ENCODE measurements around the gene SPAST.
"Not testable (repeated sequence)": the region's sequence is repeated elsewhere in the genome, so short reads cannot be mapped to it uniquely, and the experiment has no call there.

SPAST gene

DNA sequence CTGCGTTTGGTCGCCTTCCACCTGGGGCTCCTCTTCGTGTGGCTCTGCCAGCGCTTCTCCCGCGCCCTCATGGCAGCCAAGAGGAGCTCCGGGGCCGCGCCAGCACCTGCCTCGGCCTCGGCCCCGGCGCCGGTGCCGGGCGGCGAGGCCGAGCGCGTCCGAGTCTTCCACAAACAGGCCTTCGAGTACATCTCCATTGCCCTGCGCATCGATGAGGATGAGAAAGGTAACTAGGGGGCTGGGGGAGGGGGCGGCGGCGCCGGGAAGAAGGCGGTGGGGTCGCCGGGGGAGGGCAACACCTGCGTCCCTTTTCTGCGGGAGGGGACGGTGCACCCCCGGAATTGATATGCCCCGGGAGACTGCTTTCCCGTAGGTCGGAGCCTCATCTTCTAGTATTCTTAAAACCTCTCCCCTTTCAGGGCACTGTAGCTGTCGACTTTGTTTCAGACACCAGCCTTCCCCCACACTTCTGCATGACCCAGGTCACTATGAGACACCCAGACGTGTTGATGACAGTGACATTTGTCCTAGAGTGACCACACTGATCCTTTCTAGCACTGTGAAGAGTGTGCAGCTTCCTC lies 755 bp downstream of the SPAST start:
- peak overlapping the region; percentile 84 for H3K27ac Mint-ChIP-seq
- H3K4me3 Mint-ChIP-seq = peak overlapping the region; percentile 97
- DNase-seq (ENCODE audit: low spot score) = peak; percentile 21
- peaks cover 3% of the 10 kb centered on the region for H3K27me3 Mint-ChIP-seq (ENCODE audit: low read depth)
- H3K4me1 Mint-ChIP-seq (ENCODE audit: low read depth) = peaks cover 24% of the 10 kb centered on the region
- no peaks in the 10 kb centered on the region for H3K9me3 Mint-ChIP-seq
- H3K36me3 Mint-ChIP-seq (ENCODE audit: low read depth) = peaks cover 2% of the 10 kb centered on the region

GRCh38 chr2:32064713-32065112 lies 1.4 kb downstream of the SPAST start:
- H3K9me3 Mint-ChIP-seq = no peaks in the 10 kb centered on the region

DNA sequence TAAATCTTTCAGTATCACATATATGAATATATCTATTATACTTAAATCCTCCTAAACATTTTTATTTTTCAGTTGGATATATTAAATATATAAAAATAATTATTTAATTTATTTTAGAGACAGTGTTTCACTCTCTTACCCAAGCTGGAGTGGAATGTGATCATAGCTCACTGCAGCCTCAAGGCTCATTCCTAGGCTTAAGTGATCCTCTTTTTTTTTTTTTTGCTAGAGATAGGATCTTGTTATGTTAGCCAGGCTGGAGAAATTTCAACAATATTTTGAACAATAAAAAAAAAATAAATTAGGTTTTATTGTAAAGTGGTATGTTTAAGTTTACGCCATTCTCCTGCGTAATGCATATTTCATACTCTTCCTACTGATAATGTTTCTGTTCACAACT lies 4.2 kb downstream of the SPAST start:
- no peak overlapping the region for H3K27ac Mint-ChIP-seq
- H3K27me3 Mint-ChIP-seq (ENCODE audit: low read depth) = no peaks in the 10 kb centered on the region
- no peak overlapping the region for H3K4me3 Mint-ChIP-seq
- peaks cover 17% of the 10 kb centered on the region for H3K4me1 Mint-ChIP-seq (ENCODE audit: low read depth)
- H3K9me3 Mint-ChIP-seq = no peaks in the 10 kb centered on the region
- peaks cover 4% of the 10 kb centered on the region for H3K36me3 Mint-ChIP-seq (ENCODE audit: low read depth)
- DNase-seq (ENCODE audit: low spot score) = no peak

More at GRCh38 chr2:32064713-32065112, 1.4 kb downstream of the SPAST start:
- DNase-seq (ENCODE audit: low spot score) = no peak
- peak overlapping the region; percentile 97 for H3K4me3 Mint-ChIP-seq
- H3K4me1 Mint-ChIP-seq (ENCODE audit: low read depth) = peaks cover 24% of the 10 kb centered on the region
- peak overlapping the region; percentile 70 for H3K27ac Mint-ChIP-seq
- peaks cover 3% of the 10 kb centered on the region for H3K27me3 Mint-ChIP-seq (ENCODE audit: low read depth)
- peaks cover 2% of the 10 kb centered on the region for H3K36me3 Mint-ChIP-seq (ENCODE audit: low read depth)

DNA sequence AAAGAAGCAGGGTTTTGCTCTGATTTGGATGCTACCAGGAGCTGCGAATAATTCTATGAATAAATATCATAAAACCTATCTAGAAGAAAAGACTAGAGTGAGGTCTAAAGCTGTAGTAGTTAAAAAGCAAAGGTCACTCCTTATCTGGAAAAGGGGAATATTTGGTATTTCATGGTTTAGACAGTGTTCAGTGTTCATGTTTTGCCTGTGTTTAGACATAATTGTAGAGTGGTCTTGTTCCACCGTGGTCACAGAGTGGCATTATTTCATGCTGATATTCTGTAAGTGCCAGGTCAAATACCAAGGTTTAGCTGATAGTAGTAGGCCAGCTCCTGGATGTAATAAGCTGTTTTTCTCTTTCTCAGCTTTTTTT lies 10.8 kb downstream of the SPAST start:
- Mint-ChIP-seq H3K4me3 (no peak overlapping the region), H3K4me1 (ENCODE audit: low read depth) (peaks cover 4% of the 10 kb centered on the region), H3K27me3 (ENCODE audit: low read depth) (no peaks in the 10 kb centered on the region), H3K9me3 (no peaks in the 10 kb centered on the region), H3K27ac (no peak overlapping the region), H3K36me3 (ENCODE audit: low read depth) (peaks cover 4% of the 10 kb centered on the region)
- no peak for DNase-seq (ENCODE audit: low spot score)

DNA sequence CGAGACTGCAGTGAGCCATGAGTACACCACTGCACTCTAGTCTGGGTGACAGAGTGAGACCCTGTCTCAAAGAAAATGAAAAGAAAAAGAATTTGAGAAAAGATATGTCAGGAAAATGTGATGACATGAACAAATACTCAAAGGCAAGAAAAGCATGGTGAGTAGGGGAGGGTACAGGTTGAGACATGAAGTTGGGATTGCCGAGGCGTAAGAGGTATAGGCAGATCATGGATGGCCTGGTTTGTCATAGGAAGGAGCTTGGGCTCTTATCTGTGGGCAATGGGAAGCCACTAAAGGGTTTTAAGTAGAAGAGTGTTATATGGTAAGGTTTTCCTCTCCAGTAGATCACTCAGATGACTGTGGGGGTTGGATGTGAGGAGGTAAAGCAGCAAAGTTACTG lies 32.3 kb downstream of the SPAST start:
- H3K9me3 Mint-ChIP-seq = no peaks in the 10 kb centered on the region
- no peaks in the 10 kb centered on the region for H3K27me3 Mint-ChIP-seq (ENCODE audit: low read depth)
- H3K36me3 Mint-ChIP-seq (ENCODE audit: low read depth) = peaks cover 12% of the 10 kb centered on the region
- no peak for DNase-seq (ENCODE audit: low spot score)
- H3K27ac Mint-ChIP-seq = no peak overlapping the region
- H3K4me1 Mint-ChIP-seq (ENCODE audit: low read depth) = no peaks in the 10 kb centered on the region
- H3K4me3 Mint-ChIP-seq = no peak overlapping the region

- Mint-ChIP-seq H3K27me3 (ENCODE audit: low read depth) (no peaks in the 10 kb centered on the region), H3K4me3 (no peak overlapping the region), H3K9me3 (no peaks in the 10 kb centered on the region), H3K4me1 (ENCODE audit: low read depth) (no peaks in the 10 kb centered on the region), H3K27ac (no peak overlapping the region), H3K36me3 (ENCODE audit: low read depth) (peaks cover 40% of the 10 kb centered on the region)
- no peak for DNase-seq (ENCODE audit: low spot score)
These were observed 44.8 kb downstream of the SPAST start for GRCh38 chr2:32108111-32108510.

DNA sequence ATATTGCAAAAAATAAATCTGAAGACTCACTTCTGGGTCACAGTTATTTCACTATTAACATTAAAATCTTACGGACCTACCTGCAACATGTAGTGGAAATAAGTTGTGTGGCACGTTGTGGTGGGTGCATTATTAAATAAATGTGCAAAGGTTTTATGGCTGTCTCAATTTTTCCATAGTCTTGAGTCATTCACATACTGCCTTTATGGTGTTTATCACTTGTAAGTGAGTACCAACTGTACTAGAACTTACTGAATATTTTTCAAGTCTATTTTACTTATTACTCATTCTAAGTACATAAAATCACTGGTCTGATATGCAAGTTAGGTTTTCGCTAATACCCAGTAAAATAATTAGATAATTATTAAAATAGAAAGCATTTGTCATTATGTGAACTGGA lies 54.7 kb downstream of the SPAST start:
- Mint-ChIP-seq H3K27ac (no peak overlapping the region), H3K4me3 (no peak overlapping the region), H3K4me1 (ENCODE audit: low read depth) (peaks cover 10% of the 10 kb centered on the region)

DNA sequence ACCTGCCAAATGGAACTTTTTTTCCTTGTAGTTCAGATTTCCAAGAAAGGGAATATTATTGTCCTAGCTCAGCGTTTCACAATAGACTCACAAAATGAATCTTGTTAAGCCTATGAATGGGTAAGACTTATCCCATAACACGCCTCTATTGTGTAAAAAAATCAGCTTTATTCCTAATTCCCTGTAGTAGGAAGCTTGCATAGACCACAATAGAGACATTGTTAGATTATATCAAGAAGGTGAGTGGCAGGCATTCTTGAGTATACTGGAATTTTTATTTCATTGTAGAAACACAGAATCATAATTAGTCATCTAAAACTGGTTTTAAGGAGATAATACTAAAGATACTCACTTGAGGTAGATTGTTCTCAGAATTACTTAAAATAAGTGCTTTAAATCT lies 55.8 kb downstream of the SPAST start:
- H3K27ac Mint-ChIP-seq = no peak overlapping the region
- H3K9me3 Mint-ChIP-seq = no peaks in the 10 kb centered on the region
- DNase-seq (ENCODE audit: low spot score) = no peak
- H3K27me3 Mint-ChIP-seq (ENCODE audit: low read depth) = no peaks in the 10 kb centered on the region
- H3K36me3 Mint-ChIP-seq (ENCODE audit: low read depth) = peaks cover 11% of the 10 kb centered on the region
- H3K4me1 Mint-ChIP-seq (ENCODE audit: low read depth) = peaks cover 10% of the 10 kb centered on the region
- H3K4me3 Mint-ChIP-seq = no peak overlapping the region

More for the DNA sequence above, 54.7 kb downstream of the SPAST start:
- Mint-ChIP-seq H3K36me3 (ENCODE audit: low read depth) (peaks cover 8% of the 10 kb centered on the region), H3K9me3 (no peaks in the 10 kb centered on the region), H3K27me3 (ENCODE audit: low read depth) (no peaks in the 10 kb centered on the region)
- no peak for DNase-seq (ENCODE audit: low spot score)

DNA sequence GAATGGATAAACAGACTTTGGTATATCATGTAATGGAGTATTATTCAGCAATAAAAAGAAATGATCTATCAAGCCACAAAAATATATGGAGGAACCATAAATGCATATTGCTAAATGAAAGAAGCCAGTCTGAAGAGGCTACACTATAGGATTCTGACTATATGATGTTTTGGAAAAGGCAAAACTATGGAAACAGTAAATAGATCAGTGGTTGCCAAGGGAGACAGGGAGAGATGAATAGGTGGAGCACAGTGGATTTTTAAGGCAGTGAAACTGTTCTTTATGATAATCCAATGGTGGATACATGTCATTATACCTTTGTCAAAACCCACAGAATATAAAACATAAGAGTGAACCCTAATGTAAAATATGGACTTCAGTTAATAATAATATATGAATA lies 61.3 kb downstream of the SPAST start:
- Mint-ChIP-seq H3K36me3 (ENCODE audit: low read depth) (peaks cover 20% of the 10 kb centered on the region), H3K27me3 (ENCODE audit: low read depth) (no peaks in the 10 kb centered on the region), H3K27ac (no peak overlapping the region), H3K4me1 (ENCODE audit: low read depth) (peaks cover 8% of the 10 kb centered on the region), H3K4me3 (no peak overlapping the region), H3K9me3 (no peaks in the 10 kb centered on the region)
- no peak for DNase-seq (ENCODE audit: low spot score)

GRCh38 chr2:32128636-32129035 lies 65.3 kb downstream of the SPAST start:
- Mint-ChIP-seq H3K36me3 (ENCODE audit: low read depth) (peaks cover 14% of the 10 kb centered on the region), H3K27ac (no peak overlapping the region)

GRCh38 chr2:32129086-32129485 lies 65.7 kb downstream of the SPAST start:
- Mint-ChIP-seq H3K36me3 (ENCODE audit: low read depth) (peaks cover 13% of the 10 kb centered on the region), H3K27ac (no peak overlapping the region)

More at GRCh38 chr2:32128636-32129035, 65.3 kb downstream of the SPAST start:
- Mint-ChIP-seq H3K9me3 (no peaks in the 10 kb centered on the region), H3K4me3 (no peak overlapping the region), H3K4me1 (ENCODE audit: low read depth) (no peaks in the 10 kb centered on the region), H3K27me3 (ENCODE audit: low read depth) (no peaks in the 10 kb centered on the region)
- DNase-seq (ENCODE audit: low spot score) = no peak

GRCh38 chr2:32135409-32135808 lies 72.1 kb downstream of the SPAST start:
- Mint-ChIP-seq H3K4me1 (ENCODE audit: low read depth) (no peaks in the 10 kb centered on the region), H3K27me3 (ENCODE audit: low read depth) (no peaks in the 10 kb centered on the region), H3K36me3 (ENCODE audit: low read depth) (peaks cover 21% of the 10 kb centered on the region), H3K4me3 (no peak overlapping the region), H3K9me3 (no peaks in the 10 kb centered on the region), H3K27ac (no peak overlapping the region)
- no peak for DNase-seq (ENCODE audit: low spot score)

More at GRCh38 chr2:32129086-32129485, 65.7 kb downstream of the SPAST start:
- no peak overlapping the region for H3K4me3 Mint-ChIP-seq
- H3K27me3 Mint-ChIP-seq (ENCODE audit: low read depth) = no peaks in the 10 kb centered on the region
- no peaks in the 10 kb centered on the region for H3K4me1 Mint-ChIP-seq (ENCODE audit: low read depth)
- DNase-seq (ENCODE audit: low spot score) = no peak
- H3K9me3 Mint-ChIP-seq = no peaks in the 10 kb centered on the region

- Mint-ChIP-seq H3K27ac (no peak overlapping the region), H3K27me3 (ENCODE audit: low read depth) (no peaks in the 10 kb centered on the region), H3K9me3 (no peaks in the 10 kb centered on the region), H3K4me3 (no peak overlapping the region), H3K36me3 (ENCODE audit: low read depth) (peaks cover 21% of the 10 kb centered on the region), H3K4me1 (ENCODE audit: low read depth) (no peaks in the 10 kb centered on the region)
- DNase-seq (ENCODE audit: low spot score) = no peak
These were observed 72.7 kb downstream of the SPAST start for GRCh38 chr2:32136097-32136496.

GRCh38 chr2:32151544-32151943 lies 88.2 kb downstream of the SPAST start:
- H3K4me3 Mint-ChIP-seq; H3K4me1 Mint-ChIP-seq (ENCODE audit: low read depth); H3K27me3 Mint-ChIP-seq (ENCODE audit: low read depth); DNase-seq (ENCODE audit: low spot score); H3K9me3 Mint-ChIP-seq; H3K27ac Mint-ChIP-seq: not testable (repeated sequence)
- H3K36me3 Mint-ChIP-seq (ENCODE audit: low read depth) = peaks cover 11% of the 10 kb centered on the region

DNA sequence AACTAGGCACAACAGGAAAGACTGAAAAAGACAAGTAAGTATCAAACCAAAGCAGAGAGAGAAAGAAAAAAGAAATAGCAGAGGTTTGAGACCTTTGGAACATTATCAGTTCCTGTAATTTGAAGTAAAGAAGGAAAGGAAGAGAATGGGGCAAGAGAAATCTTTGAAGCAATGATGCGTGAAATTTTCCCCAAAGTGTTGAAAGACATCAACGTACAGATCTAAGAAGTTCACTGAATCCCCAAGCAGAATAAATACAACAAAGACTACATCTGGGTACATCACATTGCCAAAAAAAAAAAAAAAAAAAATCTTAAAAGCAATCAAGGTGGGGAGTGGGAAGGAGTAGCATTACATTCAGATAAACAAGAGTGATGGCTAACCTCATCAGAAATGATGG lies 96.3 kb downstream of the SPAST start:
- Mint-ChIP-seq H3K9me3 (peaks cover 4% of the 10 kb centered on the region), H3K27me3 (ENCODE audit: low read depth) (no peaks in the 10 kb centered on the region), H3K4me1 (ENCODE audit: low read depth) (peaks cover 5% of the 10 kb centered on the region), H3K4me3 (no peak overlapping the region), H3K27ac (no peak overlapping the region), H3K36me3 (ENCODE audit: low read depth) (peaks cover 12% of the 10 kb centered on the region)
- DNase-seq (ENCODE audit: low spot score) = no peak
